Keratinocyte (primary cell): Measurements from ENCODE around the gene TMEM88. TPM values are rescaled to one million over a fixed set of nuclear protein-coding genes. Genes with fewer than 3 reads are reported as not detected.

Experiments used
- DNase-seq: peaks from one replicate; pipeline ENCODE4 v3.0.0-alpha.2; 2011; ENCODE audit warnings: low read depth, missing footprints, low spot score
- FAIRE-seq: peaks from 2 replicates; lab custom pipeline; 2011; peaks lifted over from hg19 to GRCh38; lab: Jason Lieb, UNC
- H2AFZ ChIP-seq: 2 replicates; pipeline ENCODE4 v1.6.0; 2012; ENCODE audit warnings: low read length, control low read depth, inconsistent platforms; ENCODE audit not compliant: control insufficient read depth
- H3K27ac ChIP-seq: 2 replicates; pipeline ENCODE4 v1.5.1; 2011; ENCODE audit warnings: low read length; ENCODE audit not compliant: control insufficient read depth, insufficient read depth
- H3K27me3 ChIP-seq: 3 replicates; pipeline ENCODE4 v1.6.0; 2011; ENCODE audit warnings: low read length; ENCODE audit not compliant: control insufficient read depth, insufficient read depth; ENCODE audit errors: extremely low read depth
- H3K36me3 ChIP-seq, 2 experiments: 2 replicates in 1 of 2; 3 replicates in 1 of 2; pipeline ENCODE4 v1.5.1; 2011; ENCODE audit warnings: low read length in 2 of 2, mild to moderate bottlenecking in 1 of 2; ENCODE audit not compliant: control insufficient read depth in 2 of 2, insufficient read depth in 2 of 2; ENCODE audit errors: extremely low read depth in 1 of 2
- H3K4me1 ChIP-seq: 3 replicates; pipeline ENCODE4 v1.5.1; 2011; ENCODE audit warnings: low read length; ENCODE audit not compliant: control insufficient read depth, insufficient read depth; ENCODE audit errors: extremely low read depth
- H3K4me2 ChIP-seq: 3 replicates; pipeline ENCODE4 v1.6.0; 2011; ENCODE audit warnings: low read depth, low read length; ENCODE audit not compliant: control insufficient read depth, insufficient read depth; ENCODE audit errors: extremely low read depth
- H3K4me3 ChIP-seq, 3 experiments: fragments of 200-600 bp in 1 of 3; sonication (generic) in 1 of 3; 2 replicates in 2 of 3; 3 replicates in 1 of 3; pipeline ENCODE4 v1.5.1; 2011 to 2016; ENCODE audit warnings: low read length in 3 of 3, mild to moderate bottlenecking in 3 of 3, control low read depth in 2 of 3, inconsistent platforms in 1 of 3, low read depth in 1 of 3, mixed read lengths in 1 of 3, mixed run types in 1 of 3, moderate library complexity in 1 of 3; ENCODE audit not compliant: control insufficient read depth in 2 of 3, insufficient read depth in 2 of 3; ENCODE audit errors: extremely low read depth in 1 of 3
- H3K79me2 ChIP-seq: 2 replicates; pipeline ENCODE4 v1.6.0; 2012; ENCODE audit warnings: low read length; ENCODE audit not compliant: control insufficient read depth, insufficient read depth
- H3K9ac ChIP-seq: 3 replicates; pipeline ENCODE4 v1.6.0; 2011; ENCODE audit warnings: low read length; ENCODE audit not compliant: control insufficient read depth, insufficient read depth; ENCODE audit errors: extremely low read depth
- H3K9me1 ChIP-seq: 3 replicates; pipeline ENCODE4 v1.6.0; 2011; ENCODE audit warnings: low read length; ENCODE audit not compliant: control insufficient read depth, insufficient read depth; ENCODE audit errors: extremely low read depth
- H3K9me3 ChIP-seq: 2 replicates; pipeline ENCODE4 v1.5.1; 2012; ENCODE audit warnings: low read depth, low read length; ENCODE audit not compliant: control insufficient read depth
- H4K20me1 ChIP-seq: 3 replicates; pipeline ENCODE4 v1.6.0; 2011; ENCODE audit warnings: low read length; ENCODE audit not compliant: control insufficient read depth, insufficient read depth; ENCODE audit errors: extremely low read depth
- EZH2 ChIP-seq: IDR thresholded peaks from one replicate; pipeline ENCODE4 v1.6.1; 2012; ENCODE audit warnings: inconsistent platforms, mild to moderate bottlenecking, low read length, moderate library complexity
- dilution Hi-C: fragments of 300-500 bp; cut with MboI; formaldehyde crosslinking; loops from one replicate; pipeline ENCODE4 v1.7.0; 2020; ENCODE audit warnings: low sequenced_read_pairs; ENCODE audit not compliant: extremely low pct_ligation_motif_present
- polyA plus RNA-seq, 5 experiments: library from polyadenylated mRNA; depleted of rRNA in 3 of 5; stranded (reverse) in 3 of 5; stranded (forward) in 1 of 5; unstranded in 1 of 5; fragments of >200 nt; gene quantifications; 1 replicate in 1 of 5; 2 replicates in 3 of 5; 3 replicates in 1 of 5; pipeline versions ENCODE4 v1.2.1 to v1.2.3, GENCODE V29; 2011 to 2012; ENCODE audit warnings: missing spikeins in 2 of 5, low read depth in 1 of 5, low replicate concordance in 1 of 5
- TF ChIP-seq, protein P1 (sequence below), 3 experiments: IDR thresholded peaks in 1 of 3; conservative IDR thresholded peaks in 1 of 3; optimal IDR thresholded peaks in 1 of 3; 2 replicates in 2 of 3; 3 replicates in 1 of 3; pipeline versions ENCODE3 to v1.5.1; 2011; ENCODE audit warnings: low read length in 3 of 3, mild to moderate bottlenecking in 3 of 3, moderate library complexity in 2 of 3, control low read depth in 1 of 3, inconsistent platforms in 1 of 3; ENCODE audit not compliant: insufficient read depth in 2 of 3; ENCODE audit errors: extremely low read depth in 1 of 3

TMEM88 gene
- polyA plus RNA-seq, 1 donor (not counting 4 experiments of a cell fraction or from before 2014, with no cell fraction given) = 0.45 TPM

DNA sequence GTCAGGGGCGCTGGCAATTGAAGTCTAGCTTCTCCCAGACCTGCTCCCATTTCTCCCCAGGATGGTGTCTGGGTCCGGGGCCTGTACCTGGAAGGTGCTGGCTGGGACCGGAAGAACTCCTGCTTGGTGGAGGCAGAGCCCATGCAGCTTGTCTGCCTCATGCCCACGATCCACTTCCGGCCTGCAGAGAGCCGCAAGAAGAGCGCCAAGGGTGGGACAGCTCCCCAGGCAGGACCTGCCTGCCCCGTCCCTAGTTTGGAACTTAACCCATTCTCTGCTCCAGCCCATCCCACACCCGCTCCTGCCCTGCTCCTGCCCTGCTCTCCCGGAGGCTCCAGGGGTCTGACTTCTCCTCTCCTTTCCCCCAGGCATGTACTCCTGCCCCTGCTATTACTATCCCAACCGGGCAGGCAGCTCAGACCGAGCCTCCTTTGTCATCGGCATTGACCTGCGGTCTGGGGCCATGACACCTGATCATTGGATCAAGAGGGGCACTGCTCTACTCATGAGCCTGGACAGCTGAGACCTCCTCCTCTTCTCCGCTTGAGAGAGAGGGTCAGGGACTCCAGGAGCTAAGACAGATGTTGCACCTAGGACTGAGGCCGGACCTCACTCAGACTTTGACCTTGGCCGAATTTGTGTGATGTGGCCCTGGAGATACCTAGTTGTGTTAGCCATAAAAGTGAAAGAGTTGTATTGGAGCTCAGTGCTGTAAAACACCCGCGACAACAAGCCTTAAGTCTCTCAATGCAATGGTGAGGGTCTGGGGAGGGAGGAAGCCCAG lies 21.7 kb upstream of the TMEM88 start:
- DNase-seq (no peak), FAIRE-seq (no peak)
- peak overlapping the region in 1 of 3 experiments; percentile 2 for H3K4me3 ChIP-seq
- H3K9me1 ChIP-seq = no peaks in the 10 kb centered on the region
- H2AFZ ChIP-seq = peak overlapping the region; percentile 18
- peak overlapping the region; percentile 95 for H3K27ac ChIP-seq
- H3K27me3 ChIP-seq = no peaks in the 10 kb centered on the region
- dilution Hi-C loops = no loop called here
- H3K9ac ChIP-seq = peak overlapping the region; percentile 97
- peak overlapping the region; percentile 97 for H3K4me2 ChIP-seq
- H3K4me1 ChIP-seq = peaks cover 17% of the 10 kb centered on the region
- no peaks in the 10 kb centered on the region for H3K9me3 ChIP-seq
- H4K20me1 ChIP-seq = no peaks in the 10 kb centered on the region
- no peaks in the 10 kb centered on the region for H3K36me3 ChIP-seq
- no peaks in the 10 kb centered on the region for H3K79me2 ChIP-seq
- TF ChIP-seq, protein P1, sequence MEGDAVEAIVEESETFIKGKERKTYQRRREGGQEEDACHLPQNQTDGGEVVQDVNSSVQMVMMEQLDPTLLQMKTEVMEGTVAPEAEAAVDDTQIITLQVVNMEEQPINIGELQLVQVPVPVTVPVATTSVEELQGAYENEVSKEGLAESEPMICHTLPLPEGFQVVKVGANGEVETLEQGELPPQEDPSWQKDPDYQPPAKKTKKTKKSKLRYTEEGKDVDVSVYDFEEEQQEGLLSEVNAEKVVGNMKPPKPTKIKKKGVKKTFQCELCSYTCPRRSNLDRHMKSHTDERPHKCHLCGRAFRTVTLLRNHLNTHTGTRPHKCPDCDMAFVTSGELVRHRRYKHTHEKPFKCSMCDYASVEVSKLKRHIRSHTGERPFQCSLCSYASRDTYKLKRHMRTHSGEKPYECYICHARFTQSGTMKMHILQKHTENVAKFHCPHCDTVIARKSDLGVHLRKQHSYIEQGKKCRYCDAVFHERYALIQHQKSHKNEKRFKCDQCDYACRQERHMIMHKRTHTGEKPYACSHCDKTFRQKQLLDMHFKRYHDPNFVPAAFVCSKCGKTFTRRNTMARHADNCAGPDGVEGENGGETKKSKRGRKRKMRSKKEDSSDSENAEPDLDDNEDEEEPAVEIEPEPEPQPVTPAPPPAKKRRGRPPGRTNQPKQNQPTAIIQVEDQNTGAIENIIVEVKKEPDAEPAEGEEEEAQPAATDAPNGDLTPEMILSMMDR (optimal IDR thresholded peaks at IDR 0.05 in 1 of 3, IDR thresholded peaks at IDR 0.05 in 1 of 3, conservative IDR thresholded peaks at IDR 0.05 in 1 of 3; ENCODE audit: extremely low read depth in 1 of 3, insufficient read depth in 2 of 3, low read length in 3 of 3) = no peak
- no peak for TF ChIP-seq EZH2

DNA sequence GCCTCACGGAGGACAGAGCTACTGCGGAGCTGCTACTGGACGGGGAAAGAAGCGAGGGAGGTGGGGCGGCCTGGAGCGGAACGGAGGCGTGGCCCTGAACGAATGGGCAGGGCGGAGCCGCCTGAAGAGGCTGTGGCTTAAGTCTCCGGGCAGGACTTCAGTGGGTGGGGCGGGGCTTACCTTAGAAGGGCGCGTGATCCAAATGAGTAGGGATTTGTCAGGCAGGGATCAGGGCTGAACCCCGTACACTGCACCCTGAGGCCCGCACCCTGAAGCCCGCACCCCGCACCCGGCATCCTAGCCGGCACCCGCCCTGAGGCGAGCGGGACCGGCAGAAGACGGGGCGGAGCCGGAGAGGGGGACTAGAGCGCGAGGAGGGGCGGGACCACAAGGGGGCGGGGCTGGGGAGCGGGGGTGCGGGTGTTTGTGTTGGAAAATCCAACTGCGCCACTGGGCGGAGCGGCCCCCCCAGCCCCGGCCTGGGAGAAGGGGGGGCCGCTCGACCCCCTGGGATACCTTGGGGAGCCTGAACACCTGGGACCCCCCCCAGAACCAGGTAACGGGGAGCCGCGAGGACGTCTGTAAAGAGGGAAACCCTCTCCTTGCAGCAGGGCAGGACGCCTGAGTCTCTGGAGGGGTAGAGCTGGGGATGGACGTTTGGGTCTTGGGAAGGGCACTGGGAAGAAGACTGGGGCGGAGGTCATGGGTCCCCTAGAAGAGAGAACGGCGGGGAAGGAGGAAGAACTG lies 20.9 kb upstream of the TMEM88 start, which contains the start of gene KDM6B:
Gene KDM6B, plus strand, starts transcription at position 423 of the 747 bp plus-strand sequence. CDS start 11,338 bp downstream, outside the sequence.
- no peaks in the 10 kb centered on the region for H3K9me3 ChIP-seq
- H3K36me3 ChIP-seq = no peaks in the 10 kb centered on the region
- H3K4me1 ChIP-seq = peaks cover 23% of the 10 kb centered on the region
- H3K27ac ChIP-seq = peak within 1 kb of the TSS; percentile 95
- dilution Hi-C loops = no loop called here
- H3K79me2 ChIP-seq = peaks cover 6% of the 10 kb centered on the region
- peak within 1 kb of the TSS; percentile 97 for H3K4me2 ChIP-seq
- TF ChIP-seq EZH2 = no peak
- TF ChIP-seq, protein P1 (optimal IDR thresholded peaks at IDR 0.05 in 1 of 3, IDR thresholded peaks at IDR 0.05 in 1 of 3, conservative IDR thresholded peaks at IDR 0.05 in 1 of 3; ENCODE audit: extremely low read depth in 1 of 3, insufficient read depth in 2 of 3, low read length in 3 of 3) = peak in 1 of 3 experiments; percentile 4
- H3K4me3 ChIP-seq = peak within 1 kb of the TSS; percentile 67 to 85 (median 79)
- H3K27me3 ChIP-seq = no peaks in the 10 kb centered on the region
- DNase-seq = no peak
- no peaks in the 10 kb centered on the region for H3K9me1 ChIP-seq
- H3K9ac ChIP-seq = peak within 1 kb of the TSS; percentile 97
- peak within 1 kb of the TSS; percentile 83 for H2AFZ ChIP-seq
- H4K20me1 ChIP-seq = no peaks in the 10 kb centered on the region
- FAIRE-seq = peak; percentile 96
